Cardiac fibroblast (primary cell): ENCODE measurements around the gene DPF3.
"Not testable (repeated sequence)": the region's sequence is repeated elsewhere in the genome, so short reads cannot be mapped to it uniquely, and the experiment has no call there.

Source experiments
- DNase-seq, 2 donors: peaks; one replicate each; pipeline versions ENCODE4 v3.0.0 to v3.0.0-alpha.2; 2010; ENCODE audit warnings: low read depth in 2 of 2
- H3K4me3 ChIP-seq, 2 donors: replicated peaks in 1 of 2; 1 replicate in 1 of 2; 2 replicates in 1 of 2; pipeline ENCODE4 v1.5.1; 2011; ENCODE audit warnings: low read depth in 2 of 2, low read length in 2 of 2, mild to moderate bottlenecking in 2 of 2, moderate library complexity in 1 of 2
- CTCF ChIP-seq: IDR thresholded peaks from one replicate; pipeline ENCODE4 v1.5.1; 2011; ENCODE audit warnings: low read depth, mild to moderate bottlenecking, low read length, inconsistent platforms

The DPF3 gene

GRCh38 chr14:72751276-72752033 lies 142.4 kb downstream of the DPF3 start:
- no peak for TF ChIP-seq CTCF
- DNase-seq: no peak
- H3K4me3 ChIP-seq: no peak overlapping the region

GRCh38 chr14:72748921-72749320 lies 145.0 kb downstream of the DPF3 start:
- DNase-seq, H3K4me3 ChIP-seq: not testable (repeated sequence)

- H3K4me3 ChIP-seq: no peak overlapping the region
- no peak for TF ChIP-seq CTCF
- no peak for DNase-seq
These were observed 146.2 kb downstream of the DPF3 start for GRCh38 chr14:72747652-72748051.

GRCh38 chr14:72745991-72746980 lies 147.6 kb downstream of the DPF3 start:
- TF ChIP-seq CTCF: peak; percentile 39
- peak overlapping the region in 1 of 2 donors; percentile 1 for H3K4me3 ChIP-seq
- DNase-seq: peak; percentile 63 to 92

- TF ChIP-seq CTCF: no peak
- peak overlapping the region in 1 of 2 donors; percentile 1 for H3K4me3 ChIP-seq
- DNase-seq: peak; percentile 62 to 96
These were observed 148.4 kb downstream of the DPF3 start for GRCh38 chr14:72745546-72745945.

- no peak overlapping the region for H3K4me3 ChIP-seq
- TF ChIP-seq CTCF: no peak
- DNase-seq: no peak
These were observed 149.3 kb downstream of the DPF3 start for GRCh38 chr14:72744416-72745120.
